Measurements from ENCODE around the gene DOP1A.

- TF ChIP-seq POLR2AphosphoS5 (IDR thresholded peaks at IDR 0.05) (no peak), CTCF (IDR thresholded peaks at IDR 0.05) (no peak)
Observed at GRCh38 chr6:83199863-83200225, 132.4 kb downstream of the DOP1A start.
